HFF-Myc (cell line): ENCODE measurements around the gene TRAF7.
"Not testable (repeated sequence)": the region's sequence is repeated elsewhere in the genome, so short reads cannot be mapped to it uniquely, and the experiment has no call there.

Experiments used
- DNase-seq: peaks from one replicate; pipeline ENCODE4 v3.0.0-alpha.2; 2011; ENCODE audit warnings: low read depth; ENCODE audit errors: extremely low read depth
- H3K4me3 ChIP-seq: replicated peaks from 2 replicates; pipeline ENCODE4 v1.5.1; 2011; ENCODE audit warnings: low read depth, mild to moderate bottlenecking, control low read depth, low read length
- CTCF ChIP-seq: IDR thresholded peaks from 2 replicates; pipeline ENCODE4 v1.5.1; 2012; ENCODE audit warnings: mild to moderate bottlenecking, low read depth, low read length, control low read depth; ENCODE audit errors: missing control alignments

TRAF7 gene

GRCh38 chr16:2115591-2115973 lies 40.0 kb upstream of the TRAF7 start:
- no peak overlapping the region for H3K4me3 ChIP-seq
- TF ChIP-seq CTCF: no peak
- DNase-seq: no peak

GRCh38 chr16:2116428-2116827 lies 39.2 kb upstream of the TRAF7 start:
- not testable (repeated sequence) for H3K4me3 ChIP-seq, DNase-seq

DNA sequence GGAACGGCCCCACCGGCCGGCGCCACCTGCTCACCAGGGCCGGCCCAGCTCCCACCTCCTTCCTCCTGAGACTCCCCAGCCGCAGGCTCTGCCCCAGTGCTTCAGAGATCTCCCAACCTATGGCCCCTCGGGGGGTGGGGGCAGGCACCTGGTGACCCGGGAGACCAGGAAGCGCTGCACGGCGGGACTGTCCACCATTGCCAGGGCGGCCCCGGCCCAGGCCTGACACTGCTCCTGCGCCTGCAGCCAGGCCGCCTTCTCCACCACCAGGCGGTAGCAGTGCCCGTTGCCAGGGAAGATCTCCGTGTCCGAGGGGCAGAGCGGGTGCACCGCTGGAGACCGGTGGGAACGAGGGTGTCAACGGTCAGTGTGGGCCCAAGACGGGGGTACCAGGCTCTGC lies 38.2 kb upstream of the TRAF7 start:
- not testable (repeated sequence) for H3K4me3 ChIP-seq

DNA sequence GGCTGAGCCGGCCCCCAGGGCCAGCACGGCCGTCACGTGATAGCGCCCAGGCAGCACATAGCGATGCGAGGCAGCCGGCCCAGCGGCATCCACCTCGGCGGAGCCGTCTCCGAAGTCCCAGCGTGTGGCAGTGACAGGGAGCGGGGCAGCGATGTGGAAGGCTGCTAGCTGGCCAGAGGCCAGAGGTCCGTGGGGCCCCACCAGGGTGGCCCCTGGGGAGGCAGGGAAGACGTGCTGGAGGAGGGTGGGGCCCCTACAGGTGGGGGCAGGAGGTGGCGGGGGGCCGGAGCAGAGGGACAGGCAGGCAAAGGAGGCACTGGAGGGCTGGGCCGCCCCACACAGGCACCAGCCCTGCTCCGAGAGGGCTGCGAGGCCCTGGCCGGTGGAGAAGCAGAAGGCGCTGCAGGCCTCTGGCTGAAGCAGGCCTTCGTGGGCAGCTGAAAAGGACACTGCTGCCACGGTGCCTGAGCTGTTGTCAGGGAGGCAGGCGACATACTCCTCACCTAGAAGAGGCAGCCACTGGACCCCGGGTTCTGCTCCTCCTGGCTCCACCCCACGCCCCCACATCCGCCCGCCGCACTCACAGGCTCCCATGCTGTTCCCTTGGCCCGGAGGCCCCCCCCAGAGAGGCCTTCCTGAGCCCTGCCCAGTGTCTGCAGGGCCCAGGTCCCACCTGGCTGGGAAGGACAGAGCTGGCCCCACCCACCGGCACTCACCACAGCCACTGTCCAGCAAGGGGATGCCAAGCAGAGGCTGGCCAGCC lies 37.4 kb upstream of the TRAF7 start:
- not testable (repeated sequence) for DNase-seq, H3K4me3 ChIP-seq

More for the DNA sequence above, 38.2 kb upstream of the TRAF7 start:
- not testable (repeated sequence) for DNase-seq

GRCh38 chr16:2121325-2121724 lies 34.3 kb upstream of the TRAF7 start:
- TF ChIP-seq CTCF: peak; percentile 46
- H3K4me3 ChIP-seq: not testable (repeated sequence)
- peak; percentile 37 for DNase-seq

- TF ChIP-seq CTCF: no peak
- no peak overlapping the region for H3K4me3 ChIP-seq
- no peak for DNase-seq
These were observed 33.7 kb upstream of the TRAF7 start for GRCh38 chr16:2121853-2122252.

GRCh38 chr16:2122429-2122828 lies 33.2 kb upstream of the TRAF7 start:
- TF ChIP-seq CTCF: no peak
- no peak overlapping the region for H3K4me3 ChIP-seq
- no peak for DNase-seq

DNA sequence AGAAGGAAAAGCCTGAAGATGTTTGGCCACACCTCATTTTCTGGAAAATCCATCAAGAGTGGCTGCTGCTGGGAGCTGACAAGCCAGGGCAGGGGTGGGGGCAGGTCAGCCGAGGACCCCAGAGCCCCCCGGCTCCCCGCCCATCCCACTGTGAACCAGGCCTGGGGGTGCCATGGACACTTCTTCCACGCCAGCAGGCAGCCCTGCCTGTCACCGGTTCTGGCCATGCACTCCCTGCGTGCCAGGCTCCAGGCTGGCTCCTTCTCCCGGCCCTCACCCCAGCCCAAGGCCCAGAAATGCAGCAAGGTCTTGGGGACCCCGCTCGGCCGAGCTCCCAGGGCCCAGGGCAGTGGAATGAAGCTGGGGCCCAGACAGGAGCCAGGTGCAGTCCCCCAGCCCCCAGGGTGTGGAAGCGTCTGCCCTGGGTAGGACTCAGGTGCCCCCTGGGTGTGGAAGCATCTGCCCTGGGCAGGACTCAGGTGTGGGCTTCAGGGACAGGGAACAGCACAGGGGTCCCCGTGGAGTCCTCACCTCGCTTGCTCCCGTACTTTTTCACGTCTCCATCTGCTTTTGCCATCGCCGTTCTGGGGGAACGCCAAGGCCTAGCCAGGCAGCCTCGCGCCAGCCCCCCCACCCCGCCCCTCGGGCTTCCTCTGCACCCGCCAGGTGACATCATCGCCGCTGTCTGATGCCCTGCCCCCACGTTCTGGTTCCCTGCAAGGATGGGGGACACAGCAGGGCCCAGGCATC lies 32.5 kb upstream of the TRAF7 start:
- not testable (repeated sequence) for H3K4me3 ChIP-seq, DNase-seq

DNA sequence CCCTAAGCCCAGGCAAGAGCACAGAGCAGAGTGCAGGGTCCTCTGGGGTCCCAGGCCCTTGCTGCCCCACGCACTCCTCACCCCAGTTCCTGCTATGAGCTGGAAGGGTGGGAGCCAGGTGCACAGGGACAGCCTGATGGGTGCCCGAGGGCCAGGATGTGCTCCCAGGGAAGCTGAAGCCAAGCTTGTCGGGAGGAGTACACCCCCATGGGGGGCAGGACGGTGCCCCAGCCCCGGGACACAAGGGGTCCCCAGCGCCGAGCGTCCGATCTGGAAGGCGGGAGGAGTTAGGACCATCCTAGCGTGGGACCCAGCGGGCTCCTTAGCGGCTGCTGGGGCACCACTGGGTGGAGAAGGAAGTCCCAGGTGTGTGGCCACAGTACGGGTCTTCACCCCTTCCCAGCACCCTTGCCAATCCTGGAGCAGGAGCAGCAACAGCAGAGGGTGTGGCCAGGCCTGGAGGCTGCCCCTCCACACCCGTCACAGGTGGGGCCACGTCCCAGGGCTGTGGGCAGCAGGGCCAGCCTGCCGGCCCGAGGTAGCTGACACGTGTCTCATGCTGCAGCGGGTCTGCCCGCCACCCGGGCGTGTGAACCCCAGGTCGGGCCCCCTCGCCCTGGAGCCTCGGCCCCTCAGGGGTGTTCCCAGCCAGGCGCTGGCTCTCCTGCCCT lies 31.7 kb upstream of the TRAF7 start:
- DNase-seq: not testable (repeated sequence)
- H3K4me3 ChIP-seq: peak overlapping the region; percentile 32

GRCh38 chr16:2124377-2124693 lies 31.2 kb upstream of the TRAF7 start:
- peak overlapping the region; percentile 32 for H3K4me3 ChIP-seq
- not testable (repeated sequence) for DNase-seq

DNA sequence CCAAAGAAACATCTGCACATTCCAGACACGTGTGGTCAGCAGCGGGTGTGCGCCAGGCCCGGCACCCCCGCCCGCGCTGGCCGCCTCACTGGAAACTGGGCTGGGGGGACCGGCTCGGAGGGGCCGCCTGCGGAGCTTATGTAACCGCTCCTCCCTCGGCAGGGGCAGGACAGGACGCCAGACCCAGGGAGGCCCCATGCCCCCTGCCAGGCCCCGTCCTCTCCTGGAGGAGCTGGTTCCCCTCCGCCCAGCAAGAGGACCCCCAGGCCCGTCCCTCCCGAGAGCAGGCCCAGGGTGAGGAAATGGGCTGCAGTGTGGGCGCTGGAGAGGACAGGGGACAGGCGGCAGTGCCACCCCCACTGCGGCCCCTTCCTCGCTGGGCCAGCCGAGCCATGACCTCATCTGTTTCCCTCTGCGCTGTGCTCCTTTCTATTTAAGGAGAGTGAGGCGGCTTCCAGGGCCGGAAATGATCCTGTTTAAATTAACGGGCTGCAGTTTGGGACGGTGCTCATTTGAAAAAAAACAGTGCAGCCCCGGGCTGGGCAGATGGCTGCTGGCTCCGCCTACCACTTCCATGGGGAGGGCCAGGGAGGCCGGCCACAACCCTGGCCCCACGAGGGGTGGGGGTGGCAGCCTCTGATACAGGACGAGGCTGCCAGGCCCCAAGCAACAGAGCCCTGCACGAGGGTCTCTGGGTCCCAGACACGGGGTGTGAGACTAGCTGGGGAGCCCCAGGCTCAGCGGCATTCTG lies 30.7 kb upstream of the TRAF7 start:
- peak overlapping the region; percentile 32 for H3K4me3 ChIP-seq
- peak; percentile 50 for DNase-seq

- H3K4me3 ChIP-seq: peak overlapping the region; percentile 32
- DNase-seq: not testable (repeated sequence)
These were observed 30.0 kb upstream of the TRAF7 start for GRCh38 chr16:2125609-2126008.
